GM19372 (cell line): ENCODE results near the gene HTT-AS.
"Not testable (repeated sequence)": the region's sequence is repeated elsewhere in the genome, so short reads cannot be mapped to it uniquely, and the experiment has no call there.

Source experiments
- ATAC-seq: cut with Tn5 transposase; IDR thresholded peaks from one replicate; pipeline ENCODE4 v1.9.1; 2021; ENCODE audit warnings: mild to moderate bottlenecking, low read depth, moderate library complexity; ENCODE audit not compliant: unreplicated experiment

Gene HTT-AS

GRCh38 chr4:3074078-3074845 lies at the start of gene HTT-AS, which contains the start of gene HTT:
TSS of gene HTT-AS (minus strand) at chr4:3074538.
TSS of gene HTT (plus strand) at chr4:3074681. CDS start at chr4:3074826, 145 bp downstream.
- ATAC-seq, result peak; percentile 78

GRCh38 chr4:3123181-3123671 lies 48.9 kb upstream of the HTT-AS start:
- ATAC-seq, result no peak

DNA sequence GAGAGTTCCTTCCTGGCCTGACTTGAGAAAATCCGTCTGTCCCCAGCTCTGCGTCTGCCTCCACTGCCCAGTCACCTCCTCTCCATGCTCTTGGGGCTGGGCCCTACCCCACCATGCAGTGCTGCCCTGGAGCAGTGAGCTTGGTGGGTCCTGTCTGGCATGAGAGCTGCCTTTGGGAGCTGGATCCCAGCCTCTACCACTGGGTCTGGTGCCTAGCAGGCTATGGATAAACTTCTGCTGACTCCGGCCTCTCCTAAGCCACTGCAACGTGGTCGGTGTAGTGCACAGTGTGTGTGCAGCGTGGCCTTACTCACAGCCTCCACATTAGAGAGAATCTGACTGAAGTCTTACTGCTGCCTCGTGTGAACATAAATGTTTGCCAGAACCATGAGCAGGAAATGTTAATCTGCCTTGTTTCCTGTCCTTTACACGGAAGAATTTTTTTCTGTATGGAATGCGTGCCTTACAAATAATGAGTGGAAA lies 47.8 kb upstream of the HTT-AS start:
- no peak for ATAC-seq

- ATAC-seq, result no peak
Measured at GRCh38 chr4:3121596-3121995, 47.3 kb upstream of the HTT-AS start.

GRCh38 chr4:3121110-3121509 lies 46.8 kb upstream of the HTT-AS start:
- ATAC-seq, result no peak

DNA sequence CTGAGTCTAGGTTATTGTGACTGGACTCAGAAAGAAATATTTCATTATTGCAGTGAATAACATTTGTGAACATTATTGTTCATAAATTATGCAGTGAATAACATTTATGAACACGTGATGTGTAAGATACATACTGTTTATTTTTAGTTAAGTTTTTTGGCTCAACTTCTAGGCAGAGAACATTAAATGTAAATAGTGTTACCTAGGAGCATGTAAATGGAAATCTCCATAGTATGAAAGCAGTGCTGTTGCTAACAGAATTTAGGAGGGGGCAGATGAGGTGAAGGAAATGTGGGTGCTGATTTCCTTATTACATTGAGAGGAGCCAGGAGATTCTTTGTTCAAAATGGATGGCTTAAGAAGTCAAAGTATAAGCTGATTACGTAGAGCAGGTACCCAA lies 45.1 kb upstream of the HTT-AS start:
- ATAC-seq, result no peak

DNA sequence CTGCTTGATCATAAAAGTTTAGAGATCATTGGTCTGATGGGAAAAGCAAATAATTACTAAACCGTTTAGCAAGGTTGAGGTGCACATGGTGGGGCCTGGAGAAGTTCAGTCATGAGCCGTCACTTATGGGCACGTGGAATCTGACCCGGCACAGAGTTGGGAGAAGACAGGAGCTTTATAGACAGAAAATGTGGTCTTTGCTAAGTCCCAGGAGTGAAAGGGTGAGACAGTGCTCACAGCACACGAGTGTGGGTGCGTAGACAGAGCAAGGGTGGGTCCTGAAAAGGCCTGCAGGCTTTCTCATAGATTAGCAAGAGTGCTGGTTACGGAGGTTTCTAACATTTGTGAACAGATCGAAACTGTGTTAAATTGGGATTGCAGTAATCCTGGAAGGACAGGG lies 44.0 kb upstream of the HTT-AS start:
- no peak for ATAC-seq

GRCh38 chr4:3116955-3117354 lies 42.6 kb upstream of the HTT-AS start:
- ATAC-seq, result no peak

- no peak for ATAC-seq
Measured at GRCh38 chr4:3115637-3116270, 41.4 kb upstream of the HTT-AS start.

GRCh38 chr4:3114377-3114776 lies 40.0 kb upstream of the HTT-AS start:
- ATAC-seq, result no peak

DNA sequence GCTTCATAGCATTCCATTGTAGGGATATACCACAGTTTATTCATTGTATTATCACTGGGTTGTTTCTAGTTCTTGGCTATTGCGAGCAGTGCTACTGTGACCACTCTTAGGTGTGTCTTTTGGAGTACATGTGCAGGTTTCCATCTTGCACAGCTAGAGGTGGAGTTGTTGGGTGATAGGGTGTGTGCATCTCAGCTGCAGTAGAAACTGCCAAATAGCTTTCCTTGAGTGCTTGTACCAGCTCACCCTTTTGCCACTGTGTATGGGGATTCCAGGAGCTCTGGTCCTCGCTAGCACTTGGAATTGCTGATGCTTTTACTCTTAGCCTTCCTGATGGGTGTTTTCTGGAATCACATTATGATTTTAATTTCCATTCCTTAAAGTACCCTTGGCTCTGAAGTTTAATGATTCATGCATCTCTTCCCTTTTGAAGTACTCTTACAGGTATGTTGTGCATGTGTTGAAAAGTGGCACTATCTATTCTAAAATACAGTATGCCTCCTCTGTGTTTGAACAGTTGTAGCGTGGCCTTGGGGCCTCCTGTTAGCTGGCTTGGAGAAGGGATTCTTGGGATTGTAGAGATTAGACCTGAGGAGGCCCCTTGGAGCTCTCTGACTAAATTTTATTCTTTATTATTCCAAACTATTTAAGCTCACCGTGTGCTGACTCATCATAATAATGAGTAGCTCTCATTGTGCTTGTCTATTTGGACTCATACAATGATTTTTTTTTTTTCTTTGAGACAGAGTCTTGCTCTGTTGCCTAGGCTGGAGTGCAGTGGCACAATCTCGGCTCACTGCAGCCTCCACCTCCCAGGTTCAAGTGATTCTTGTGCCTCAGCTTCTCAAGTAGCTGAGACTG lies 38.5 kb upstream of the HTT-AS start:
- no peak for ATAC-seq

GRCh38 chr4:3112201-3112600 lies 37.9 kb upstream of the HTT-AS start:
- ATAC-seq, result no peak

DNA sequence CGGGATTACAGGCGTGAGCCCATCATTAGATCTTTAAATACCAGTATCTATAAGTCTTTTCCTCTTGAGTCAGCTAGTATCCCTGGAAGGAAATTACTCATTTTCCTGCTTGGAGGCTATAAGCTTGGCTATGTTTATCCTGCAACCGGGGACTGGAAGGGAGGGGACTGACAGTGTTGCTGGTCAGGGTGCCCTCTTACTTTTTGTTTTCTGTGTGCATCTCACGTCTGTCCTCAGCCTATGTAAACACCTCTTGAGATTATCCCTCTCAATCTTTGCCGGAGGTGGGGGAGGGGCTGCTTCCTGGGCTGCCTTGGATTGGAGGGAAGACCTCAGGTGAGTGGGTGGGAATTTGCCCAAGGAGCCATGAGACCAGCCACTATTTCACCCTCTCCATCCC lies 37.1 kb upstream of the HTT-AS start:
- no peak for ATAC-seq

- no peak for ATAC-seq
Measured at GRCh38 chr4:3108211-3108610, 33.9 kb upstream of the HTT-AS start.

DNA sequence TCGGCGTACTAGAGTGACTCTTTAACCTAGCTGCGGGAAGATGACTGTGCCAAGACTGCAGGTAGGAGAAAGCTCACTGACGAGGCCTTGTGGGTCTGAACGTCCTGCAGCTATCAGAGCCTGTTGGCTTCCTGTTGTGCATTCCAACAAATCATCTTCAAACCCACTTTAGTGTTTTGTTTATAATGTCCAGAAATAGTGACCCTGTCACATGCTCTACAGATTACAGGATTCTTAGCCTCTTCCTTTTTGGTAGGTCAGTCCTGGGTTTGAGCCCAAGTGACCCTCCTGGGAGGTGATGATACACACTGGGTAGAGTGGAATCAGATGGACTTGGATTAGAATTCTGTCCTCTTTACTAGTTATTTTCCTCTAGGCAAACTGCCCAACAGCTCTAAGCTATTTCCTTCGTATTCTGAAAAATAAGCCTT lies 33.4 kb upstream of the HTT-AS start:
- ATAC-seq, result no peak

DNA sequence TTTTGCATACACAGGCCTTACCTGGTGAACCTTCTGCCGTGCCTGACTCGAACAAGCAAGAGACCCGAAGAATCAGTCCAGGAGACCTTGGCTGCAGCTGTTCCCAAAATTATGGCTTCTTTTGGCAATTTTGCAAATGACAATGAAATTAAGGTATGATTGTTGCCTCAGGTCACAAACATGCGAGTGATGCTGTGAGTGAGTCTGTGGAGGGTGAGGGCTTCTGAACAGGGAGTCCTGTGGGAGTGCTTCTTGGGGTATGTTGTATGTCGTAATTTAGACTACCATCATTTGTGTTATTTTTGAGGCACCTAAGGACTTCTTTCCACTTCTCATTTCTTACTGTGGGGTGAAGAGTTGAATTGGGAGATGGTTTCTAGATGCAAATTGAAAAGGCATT lies 32.9 kb upstream of the HTT-AS start:
- ATAC-seq, result no peak

GRCh38 chr4:3106339-3107186 lies 32.2 kb upstream of the HTT-AS start:
- peak; percentile 85 for ATAC-seq

DNA sequence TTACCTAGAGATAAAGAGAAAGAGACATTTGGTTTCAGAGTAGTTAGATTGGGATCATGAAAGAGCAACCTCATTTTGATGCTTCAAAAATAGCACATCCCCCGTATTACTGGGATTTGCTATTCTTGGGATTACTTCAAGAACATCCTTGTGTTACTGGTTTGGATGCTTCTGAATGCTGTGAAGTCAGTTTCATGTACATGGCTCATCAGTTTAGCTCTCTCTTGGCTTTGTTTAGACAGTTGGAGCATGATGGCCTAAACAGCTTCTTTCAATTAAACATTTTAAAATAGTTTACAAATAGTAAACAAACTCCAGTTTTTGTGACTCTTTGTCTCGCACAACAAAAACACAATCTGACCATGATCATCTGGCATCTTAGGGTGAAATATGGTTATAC lies 24.0 kb upstream of the HTT-AS start:
- ATAC-seq, result no peak

DNA sequence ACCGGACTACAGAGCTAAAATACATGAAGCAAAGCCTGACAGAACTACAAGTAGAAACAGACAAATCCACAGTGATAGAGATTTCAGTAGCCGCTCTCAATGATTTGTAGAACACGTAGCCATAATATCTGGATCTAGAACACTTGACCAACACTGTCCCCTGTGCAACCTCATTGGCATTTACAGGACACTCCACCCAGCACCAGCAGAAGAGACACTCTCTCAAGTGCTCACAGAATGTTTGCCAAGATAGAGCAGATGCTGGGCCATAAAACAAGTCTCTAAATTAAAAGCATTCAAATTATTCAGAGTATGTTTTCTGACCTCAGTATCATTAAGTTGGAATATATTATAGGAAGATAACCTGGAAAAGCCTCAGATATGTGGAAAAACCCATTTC lies 21.9 kb upstream of the HTT-AS start:
- no peak for ATAC-seq

DNA sequence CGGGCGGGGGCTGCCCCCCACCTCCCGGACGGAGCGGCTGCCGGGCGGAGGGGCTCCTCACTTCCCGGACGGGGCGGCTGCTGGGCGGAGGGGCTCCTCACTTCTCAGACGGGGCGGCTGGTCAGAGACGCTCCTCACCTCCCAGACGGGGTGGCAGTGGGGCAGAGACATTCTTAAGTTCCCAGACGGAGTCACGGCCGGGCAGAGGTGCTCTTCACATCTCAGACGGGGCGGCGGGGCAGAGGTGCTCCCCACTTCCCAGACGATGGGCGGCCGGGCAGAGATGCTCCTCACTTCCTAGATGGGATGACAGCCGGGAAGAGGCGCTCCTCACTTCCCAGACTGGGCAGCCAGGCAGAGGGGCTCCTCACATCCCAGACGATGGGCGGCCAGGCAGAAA lies 20.4 kb upstream of the HTT-AS start:
- ATAC-seq, result not testable (repeated sequence)
